Thyroid gland (tissue), 4 donors: Measurements from ENCODE around the gene IQSEC1. TPM values are rescaled to one million over a fixed set of nuclear protein-coding genes. Genes with fewer than 3 reads are reported as not detected.

Experiments
- DNase-seq, 2 donors: peaks; one replicate each; pipeline ENCODE4 v3.0.0-alpha.2; 2019
- H3K27ac ChIP-seq, 3 donors: fragments of 200-600 bp; sonication (generic); 1 replicate in 2 of 3; 2 replicates in 1 of 3; pipeline ENCODE4 v1.5.1; 2016 to 2019; ENCODE audit warnings: mild to moderate bottlenecking in 1 of 3, moderate library complexity in 1 of 3
- H3K27me3 ChIP-seq: fragments of 200-600 bp; sonication (generic); one replicate; pipeline ENCODE4 v1.5.1; 2019
- H3K36me3 ChIP-seq, 2 donors: fragments of 200-600 bp; sonication (generic); one replicate each; pipeline ENCODE4 v1.5.1; 2016 to 2019
- H3K4me1 ChIP-seq, 2 donors: fragments of 200-600 bp; sonication (generic); one replicate each; pipeline ENCODE4 v1.5.1; 2017 to 2019
- H3K4me3 ChIP-seq, 3 donors: fragments of 200-600 bp; sonication (generic); replicated peaks in 1 of 3; 1 replicate in 2 of 3; 2 replicates in 1 of 3; pipeline ENCODE4 v1.5.1; 2016; ENCODE audit warnings: mild to moderate bottlenecking in 1 of 3
- H3K9me3 ChIP-seq: fragments of 200-600 bp; sonication (generic); one replicate; pipeline ENCODE4 v1.5.1; 2017
- POLR2A ChIP-seq, 2 donors: fragments of 450-650 bp; IDR thresholded peaks; one replicate each; pipeline ENCODE4 v1.6.1; 2017; ENCODE audit warnings: antibody characterized with exemption in 2 of 2, mild to moderate bottlenecking in 2 of 2, moderate library complexity in 1 of 2
- WGBS, 2 donors: methylation state at CpG; one replicate each; pipeline ENCODE4 v1.1.5; 2017; 5-methylcytosine and 5-hydroxymethylcytosine counted together
- intact Hi-C: fragments of 100-400 bp; cut with DNase I; formaldehyde crosslinking; loops from one replicate; pipeline ENCODE4 v1.15.1; 2023
- total RNA-seq, 4 donors: library from RNA; depleted of rRNA; stranded (reverse); fragments of >200 nt; gene quantifications; one replicate each; pipeline ENCODE4 v1.2.3, GENCODE V29; 2016
- TF ChIP-seq, protein P1 (sequence below), 6 experiments: fragments of 200-600 bp in 3 of 6; fragments of 450-650 bp in 3 of 6; sonication (generic) in 3 of 6; IDR thresholded peaks; one replicate each; pipeline ENCODE4 v1.5.1; 2016 to 2019; ENCODE audit warnings: antibody characterized with exemption in 6 of 6, mild to moderate bottlenecking in 2 of 6, inconsistent platforms in 1 of 6, moderate library complexity in 1 of 6

IQSEC1 gene
- total RNA-seq, 4 donors from 2014 or later, result 37.1 to 48.3 (median 38.9) TPM

GRCh38 chr3:13087320-13087990 is 14.2 kb upstream of the IQSEC1 start:
- 79 to 84% methylated on average over 11 of the region's 11 CpGs for WGBS, 2 donors
- intact Hi-C loops, result no loop called here
- no peak for TF ChIP-seq POLR2A (IDR thresholded peaks at IDR 0.05)
- TF ChIP-seq, protein P1, sequence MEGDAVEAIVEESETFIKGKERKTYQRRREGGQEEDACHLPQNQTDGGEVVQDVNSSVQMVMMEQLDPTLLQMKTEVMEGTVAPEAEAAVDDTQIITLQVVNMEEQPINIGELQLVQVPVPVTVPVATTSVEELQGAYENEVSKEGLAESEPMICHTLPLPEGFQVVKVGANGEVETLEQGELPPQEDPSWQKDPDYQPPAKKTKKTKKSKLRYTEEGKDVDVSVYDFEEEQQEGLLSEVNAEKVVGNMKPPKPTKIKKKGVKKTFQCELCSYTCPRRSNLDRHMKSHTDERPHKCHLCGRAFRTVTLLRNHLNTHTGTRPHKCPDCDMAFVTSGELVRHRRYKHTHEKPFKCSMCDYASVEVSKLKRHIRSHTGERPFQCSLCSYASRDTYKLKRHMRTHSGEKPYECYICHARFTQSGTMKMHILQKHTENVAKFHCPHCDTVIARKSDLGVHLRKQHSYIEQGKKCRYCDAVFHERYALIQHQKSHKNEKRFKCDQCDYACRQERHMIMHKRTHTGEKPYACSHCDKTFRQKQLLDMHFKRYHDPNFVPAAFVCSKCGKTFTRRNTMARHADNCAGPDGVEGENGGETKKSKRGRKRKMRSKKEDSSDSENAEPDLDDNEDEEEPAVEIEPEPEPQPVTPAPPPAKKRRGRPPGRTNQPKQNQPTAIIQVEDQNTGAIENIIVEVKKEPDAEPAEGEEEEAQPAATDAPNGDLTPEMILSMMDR (IDR thresholded peaks at IDR 0.05), result no peak

GRCh38 chr3:13086531-13086981 is 13.3 kb upstream of the IQSEC1 start:
- Histone ChIP-seq H3K9me3 (no peaks in the 10 kb centered on the region), H3K27me3 (no peaks in the 10 kb centered on the region), H3K27ac (no peak overlapping the region), H3K4me1 (no peaks in the 10 kb centered on the region), H3K36me3 (no peaks in the 10 kb centered on the region), H3K4me3 (no peak overlapping the region)
- intact Hi-C loops, result no loop called here
- WGBS, 2 donors, result 86 to 94% methylated on average over 7 of the region's 7 CpGs
- DNase-seq, result no peak
- TF ChIP-seq POLR2A (IDR thresholded peaks at IDR 0.05), result no peak
- TF ChIP-seq, protein P1 (IDR thresholded peaks at IDR 0.05), result no peak

More at GRCh38 chr3:13087320-13087990, 14.2 kb upstream of the IQSEC1 start:
- H3K4me1 ChIP-seq, result peaks cover 0 to 7% of the 10 kb centered on the region in 2 donors
- H3K4me3 ChIP-seq, result no peak overlapping the region
- H3K27ac ChIP-seq, result no peak overlapping the region
- H3K27me3 ChIP-seq, result no peaks in the 10 kb centered on the region
- no peak for DNase-seq
- no peaks in the 10 kb centered on the region for H3K36me3 ChIP-seq
- H3K9me3 ChIP-seq, result no peaks in the 10 kb centered on the region

DNA sequence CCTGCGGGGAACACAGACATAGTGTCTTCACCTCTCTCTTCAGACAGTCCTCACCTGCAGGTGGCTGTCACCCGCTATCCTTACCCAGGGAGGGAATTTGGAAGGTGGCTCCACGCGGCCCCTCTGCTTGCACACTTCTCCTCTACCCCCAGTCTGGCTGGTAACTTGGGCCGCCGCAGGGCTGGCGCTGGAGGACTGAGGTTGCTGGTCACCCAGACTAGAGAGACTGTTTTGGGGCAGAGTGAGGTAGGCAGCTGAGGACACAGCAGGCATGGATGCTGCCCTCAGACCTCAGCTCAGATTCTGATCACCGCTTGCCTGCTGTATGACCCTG is 12.6 kb upstream of the IQSEC1 start:
- intact Hi-C loops, result no loop called here
- Histone ChIP-seq H3K4me1 (no peaks in the 10 kb centered on the region), H3K4me3 (no peak overlapping the region), H3K36me3 (no peaks in the 10 kb centered on the region), H3K9me3 (no peaks in the 10 kb centered on the region), H3K27me3 (no peaks in the 10 kb centered on the region), H3K27ac (no peak overlapping the region)
- DNase-seq, result no peak
- 90% methylated on average over 7 to 8 of the region's 8 CpGs for WGBS, 2 donors
- TF ChIP-seq POLR2A (IDR thresholded peaks at IDR 0.05), result no peak
- TF ChIP-seq, protein P1 (IDR thresholded peaks at IDR 0.05), result no peak

- intact Hi-C loops, result no loop called here
- no peaks in the 10 kb centered on the region for H3K4me1 ChIP-seq
- H3K4me3 ChIP-seq, result no peak overlapping the region
- H3K9me3 ChIP-seq, result no peaks in the 10 kb centered on the region
- H3K27me3 ChIP-seq, result no peaks in the 10 kb centered on the region
- peak; percentile 13 to 78 for DNase-seq
- 76 to 78% methylated on average over 24 to 26 of the region's 26 CpGs for WGBS, 2 donors
- TF ChIP-seq POLR2A (IDR thresholded peaks at IDR 0.05), result no peak
- TF ChIP-seq, protein P1 (IDR thresholded peaks at IDR 0.05), result no peak
- no peaks in the 10 kb centered on the region for H3K36me3 ChIP-seq
- no peak overlapping the region for H3K27ac ChIP-seq
Measured at GRCh38 chr3:13085081-13085845, 12.0 kb upstream of the IQSEC1 start.

DNA sequence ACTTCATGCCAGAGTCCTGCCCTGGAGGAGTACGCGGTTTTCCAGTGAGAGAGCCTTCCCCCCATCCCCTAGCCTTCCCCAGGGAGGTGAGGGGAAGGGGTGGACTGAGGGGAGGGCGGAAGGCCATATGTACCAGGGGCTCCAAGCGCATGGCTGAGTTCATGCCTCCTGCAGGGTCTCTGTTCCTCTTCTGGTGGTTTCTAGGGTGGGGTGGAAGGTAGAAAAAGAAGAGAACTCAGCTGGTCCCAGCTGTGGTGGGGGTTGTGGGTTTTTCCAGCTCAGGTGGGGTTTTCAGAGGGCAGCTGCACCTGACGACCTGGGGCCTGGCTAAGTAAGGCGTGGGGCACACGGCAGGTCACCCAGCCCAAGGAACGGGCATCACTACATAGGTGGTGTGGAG is 10.7 kb upstream of the IQSEC1 start:
- H3K4me3 ChIP-seq, result no peak overlapping the region
- no peak for DNase-seq
- no peaks in the 10 kb centered on the region for H3K36me3 ChIP-seq
- peaks cover 0 to 3% of the 10 kb centered on the region in 2 donors for H3K4me1 ChIP-seq
- no peak overlapping the region for H3K27ac ChIP-seq
- TF ChIP-seq, protein P1 (IDR thresholded peaks at IDR 0.05), result no peak
- TF ChIP-seq POLR2A (IDR thresholded peaks at IDR 0.05), result no peak
- intact Hi-C loops, result no loop called here
- H3K27me3 ChIP-seq, result no peaks in the 10 kb centered on the region
- no peaks in the 10 kb centered on the region for H3K9me3 ChIP-seq
- 83 to 92% methylated on average over 6 to 8 of the region's 8 CpGs for WGBS, 2 donors
